ENCODE results near the gene LDHD. TPM values are rescaled to one million over a fixed set of nuclear protein-coding genes. Genes with fewer than 3 reads are reported as not detected.
A peak's percentile ranks its signal among the peaks of the same experiment; 100 is the strongest.
"Not testable (repeated sequence)": the region's sequence is repeated elsewhere in the genome, so short reads cannot be mapped to it uniquely, and the experiment has no call there.

Gene LDHD
- total RNA-seq, 1 experiment from 2014 or later: 4.1 TPM

DNA sequence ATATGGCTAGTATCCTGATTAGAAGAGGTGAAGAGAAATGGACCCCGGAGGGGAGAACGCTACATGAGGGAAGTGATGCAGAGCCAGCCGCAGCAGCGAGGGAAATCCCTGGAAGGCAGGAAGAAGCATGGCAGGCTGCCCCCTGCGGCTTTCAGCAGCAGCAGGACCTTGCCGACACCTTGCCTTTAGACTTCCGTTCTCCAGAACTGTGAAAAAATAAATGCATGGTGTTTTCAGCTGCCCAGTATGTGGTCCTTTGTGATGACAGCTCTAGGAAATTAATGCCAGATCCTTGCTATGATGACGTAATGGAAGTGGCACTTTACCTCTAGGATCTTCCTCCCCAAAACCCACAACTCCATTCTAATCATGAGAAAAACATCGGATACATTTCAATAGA is 22.1 kb upstream of the LDHD start:
- BruUV-seq (replicated peaks): no TSS peak

GRCh38 chr16:75138233-75138632 is 21.7 kb upstream of the LDHD start:
- no peak for DNase-seq
- CTCF ChIA-PET: no interaction called here
- intact Hi-C loops (cut with micrococcal nuclease; ENCODE audit: unreplicated experiment): no loop called here

More for the DNA sequence above, 22.1 kb upstream of the LDHD start:
- H3K4me1 Mint-ChIP-seq (ENCODE audit: low read depth, unreplicated experiment): no peaks in the 10 kb centered on the region
- no peak overlapping the region for H3K4me3 Mint-ChIP-seq (ENCODE audit: low read depth, unreplicated experiment)
- intact Hi-C loops (cut with micrococcal nuclease; ENCODE audit: unreplicated experiment): no loop called here
- no peaks in the 10 kb centered on the region for H3K9me3 Mint-ChIP-seq (ENCODE audit: low read depth, unreplicated experiment)
- TF ChIP-seq, protein P1, sequence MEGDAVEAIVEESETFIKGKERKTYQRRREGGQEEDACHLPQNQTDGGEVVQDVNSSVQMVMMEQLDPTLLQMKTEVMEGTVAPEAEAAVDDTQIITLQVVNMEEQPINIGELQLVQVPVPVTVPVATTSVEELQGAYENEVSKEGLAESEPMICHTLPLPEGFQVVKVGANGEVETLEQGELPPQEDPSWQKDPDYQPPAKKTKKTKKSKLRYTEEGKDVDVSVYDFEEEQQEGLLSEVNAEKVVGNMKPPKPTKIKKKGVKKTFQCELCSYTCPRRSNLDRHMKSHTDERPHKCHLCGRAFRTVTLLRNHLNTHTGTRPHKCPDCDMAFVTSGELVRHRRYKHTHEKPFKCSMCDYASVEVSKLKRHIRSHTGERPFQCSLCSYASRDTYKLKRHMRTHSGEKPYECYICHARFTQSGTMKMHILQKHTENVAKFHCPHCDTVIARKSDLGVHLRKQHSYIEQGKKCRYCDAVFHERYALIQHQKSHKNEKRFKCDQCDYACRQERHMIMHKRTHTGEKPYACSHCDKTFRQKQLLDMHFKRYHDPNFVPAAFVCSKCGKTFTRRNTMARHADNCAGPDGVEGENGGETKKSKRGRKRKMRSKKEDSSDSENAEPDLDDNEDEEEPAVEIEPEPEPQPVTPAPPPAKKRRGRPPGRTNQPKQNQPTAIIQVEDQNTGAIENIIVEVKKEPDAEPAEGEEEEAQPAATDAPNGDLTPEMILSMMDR (IDR thresholded peaks at IDR 0.05; ENCODE audit: unreplicated experiment): no peak
- DNase-seq: no peak
- H3K27ac Mint-ChIP-seq (ENCODE audit: unreplicated experiment): no peak overlapping the region
- CTCF ChIA-PET: no interaction called here
- peaks cover 4% of the 10 kb centered on the region for H3K36me3 Mint-ChIP-seq (ENCODE audit: insufficient read depth, unreplicated experiment)
- H3K27me3 Mint-ChIP-seq (ENCODE audit: unreplicated experiment): peaks cover 22% of the 10 kb centered on the region

GRCh38 chr16:75131081-75131480 is 14.5 kb upstream of the LDHD start:
- Mint-ChIP-seq H3K27me3 (ENCODE audit: unreplicated experiment) (peaks cover 51% of the 10 kb centered on the region), H3K36me3 (ENCODE audit: insufficient read depth, unreplicated experiment) (peaks cover 4% of the 10 kb centered on the region), H3K4me1 (ENCODE audit: low read depth, unreplicated experiment) (peaks cover 23% of the 10 kb centered on the region), H3K9me3 (ENCODE audit: low read depth, unreplicated experiment) (no peaks in the 10 kb centered on the region), H3K4me3 (ENCODE audit: low read depth, unreplicated experiment) (no peak overlapping the region), H3K27ac (ENCODE audit: unreplicated experiment) (no peak overlapping the region)
- DNase-seq: no peak
- TF ChIP-seq, protein P1 (IDR thresholded peaks at IDR 0.05; ENCODE audit: unreplicated experiment): no peak
- intact Hi-C loops (cut with micrococcal nuclease; ENCODE audit: unreplicated experiment): no loop called here
- CTCF ChIA-PET: no interaction called here
- no TSS peak for BruUV-seq (replicated peaks)

More at GRCh38 chr16:75138233-75138632, 21.7 kb upstream of the LDHD start:
- BruUV-seq (replicated peaks): no TSS peak
- Mint-ChIP-seq H3K9me3 (ENCODE audit: low read depth, unreplicated experiment) (no peaks in the 10 kb centered on the region), H3K4me1 (ENCODE audit: low read depth, unreplicated experiment) (no peaks in the 10 kb centered on the region), H3K4me3 (ENCODE audit: low read depth, unreplicated experiment) (no peak overlapping the region), H3K27ac (ENCODE audit: unreplicated experiment) (no peak overlapping the region), H3K27me3 (ENCODE audit: unreplicated experiment) (peaks cover 22% of the 10 kb centered on the region), H3K36me3 (ENCODE audit: insufficient read depth, unreplicated experiment) (peaks cover 4% of the 10 kb centered on the region)
- TF ChIP-seq, protein P1 (IDR thresholded peaks at IDR 0.05; ENCODE audit: unreplicated experiment): no peak

DNA sequence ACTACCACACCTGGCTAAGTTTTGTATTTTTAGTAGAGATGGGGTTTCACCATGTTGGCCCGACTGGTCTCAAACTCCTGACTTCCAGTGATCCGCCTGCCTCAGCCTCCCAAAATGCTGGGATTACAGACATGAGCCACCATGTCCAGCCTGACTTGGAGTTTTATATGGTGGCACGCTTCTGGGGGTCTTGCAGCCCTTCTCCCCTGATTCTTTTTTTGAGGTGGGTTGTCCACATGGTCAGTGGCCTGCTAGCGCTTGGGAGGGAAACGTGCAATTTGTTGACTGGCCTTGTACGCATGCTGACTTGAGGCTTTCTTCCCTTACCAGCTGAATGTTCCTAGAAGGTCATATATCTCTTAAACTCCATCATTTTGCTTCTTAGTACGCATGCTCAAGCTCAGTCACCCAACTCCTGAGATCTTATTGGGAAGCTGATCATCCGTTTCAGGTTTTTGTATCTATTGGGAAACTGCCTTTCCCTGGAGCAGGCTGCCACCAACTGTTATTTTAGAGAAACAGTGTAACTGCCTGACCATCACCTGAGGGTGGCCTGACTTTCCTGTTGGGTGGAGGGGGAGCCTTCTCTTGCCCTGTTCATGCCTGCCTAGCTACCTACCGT is 13.7 kb upstream of the LDHD start:
- Mint-ChIP-seq H3K4me1 (ENCODE audit: low read depth, unreplicated experiment) (peaks cover 23% of the 10 kb centered on the region), H3K9me3 (ENCODE audit: low read depth, unreplicated experiment) (no peaks in the 10 kb centered on the region), H3K27me3 (ENCODE audit: unreplicated experiment) (peaks cover 42% of the 10 kb centered on the region), H3K27ac (ENCODE audit: unreplicated experiment) (no peak overlapping the region), H3K4me3 (ENCODE audit: low read depth, unreplicated experiment) (no peak overlapping the region), H3K36me3 (ENCODE audit: insufficient read depth, unreplicated experiment) (peaks cover 1% of the 10 kb centered on the region)
- intact Hi-C loops (cut with micrococcal nuclease; ENCODE audit: unreplicated experiment): no loop called here
- DNase-seq: no peak
- TF ChIP-seq, protein P1 (IDR thresholded peaks at IDR 0.05; ENCODE audit: unreplicated experiment): no peak
- CTCF ChIA-PET: interaction anchor here (0.6 to 1.0 kb wide), 3 partner anchors 132 to 553 kb away, joined by 3 to 4 read pairs (median 4); partner anchors contain the start of gene ZNRF1
- no TSS peak for BruUV-seq (replicated peaks)

GRCh38 chr16:75129421-75130149 is 13.0 kb upstream of the LDHD start:
- H3K4me3 Mint-ChIP-seq (ENCODE audit: low read depth, unreplicated experiment); intact Hi-C loops (cut with micrococcal nuclease; ENCODE audit: unreplicated experiment); BruUV-seq (replicated peaks); H3K9me3 Mint-ChIP-seq (ENCODE audit: low read depth, unreplicated experiment); H3K27ac Mint-ChIP-seq (ENCODE audit: unreplicated experiment); H3K36me3 Mint-ChIP-seq (ENCODE audit: insufficient read depth, unreplicated experiment): not testable (repeated sequence)
- Mint-ChIP-seq H3K27me3 (ENCODE audit: unreplicated experiment) (peaks cover 40% of the 10 kb centered on the region), H3K4me1 (ENCODE audit: low read depth, unreplicated experiment) (peaks cover 23% of the 10 kb centered on the region)
- CTCF ChIA-PET: interaction anchor here (0.6 to 1.0 kb wide), 2 partner anchors 9 to 131 kb away, joined by 3 to 4 read pairs; partner anchors contain the start of gene ZNRF1
- peak; percentile 44 for DNase-seq
